ENCODE results near the gene RRP1B.

GRCh38 chr21:43701936-43702784 lies 42.8 kb downstream of the RRP1B start:
- TF ChIP-seq POLR2AphosphoS5 (IDR thresholded peaks at IDR 0.05; ENCODE audit: borderline replicate concordance, low read depth, low read length) (no peak), EZH2 (IDR thresholded peaks at IDR 0.05) (no peak)

Data from SK-N-MC (cell line).